ENCODE data around the gene CEP41.

CEP41 gene

GRCh38 chr7:130485734-130486113 is 44.9 kb upstream of the CEP41 start:
- Histone ChIP-seq H4K8ac (ENCODE audit: low read length) (no peak overlapping the region), H3K9me3 (ENCODE audit: control insufficient read depth, low read length) (no peaks in the 10 kb centered on the region), H3K23ac (ENCODE audit: low read length in 2 of 2) (no peak overlapping the region), H2BK12ac (ENCODE audit: low read length in 2 of 2) (peak overlapping the region; percentile 40 to 71), H3K18ac (ENCODE audit: low read depth in 1 of 2, low read length in 2 of 2) (peak overlapping the region in 1 of 2 experiments; percentile 2), H4K91ac (ENCODE audit: low read length) (peak overlapping the region; percentile 41), H2AK5ac (ENCODE audit: low read length, severe bottlenecking) (peak overlapping the region; percentile 61), H2AFZ (ENCODE audit: low read depth, low read length) (no peak overlapping the region), H3K79me1 (replicated peaks; ENCODE audit: low read length, poor library complexity, severe bottlenecking) (no peaks in the 10 kb centered on the region), H3K27me3 (ENCODE audit: control insufficient read depth in 1 of 2, insufficient read depth in 1 of 2, low read length in 2 of 2) (peaks cover 0 to 37% of the 10 kb centered on the region in 2 experiments), H2BK120ac (ENCODE audit: low read depth, low read length) (no peak overlapping the region), H3K36me3 (ENCODE audit: control insufficient read depth in 1 of 2, insufficient read depth in 2 of 2, low read depth in 1 of 2, low read length in 2 of 2) (peaks cover 0 to 5% of the 10 kb centered on the region in 2 experiments), H3K14ac (ENCODE audit: low read length in 2 of 2) (peak overlapping the region in 1 of 2 experiments; percentile 18), H3K27ac (ENCODE audit: low read length, poor library complexity, severe bottlenecking) (no peak overlapping the region), H3K4me2 (ENCODE audit: low read length, poor library complexity, severe bottlenecking) (no peak overlapping the region), H2BK5ac (ENCODE audit: low read depth, low read length, poor library complexity, severe bottlenecking) (no peak overlapping the region), H3K4me3 (ENCODE audit: insufficient read depth in 1 of 2, low read depth in 1 of 2, low read length in 2 of 2) (peak overlapping the region in 1 of 2 experiments; percentile 66), H3K4me1 (ENCODE audit: control insufficient read depth, insufficient read depth, low read depth, low read length) (peaks cover 18% of the 10 kb centered on the region), H3K9ac (ENCODE audit: low read length) (no peak overlapping the region), H3K4ac (ENCODE audit: low read depth in 1 of 2, low read length in 2 of 2) (peak overlapping the region in 1 of 2 experiments; percentile 3), H2BK15ac (ENCODE audit: low read depth, poor library complexity, severe bottlenecking) (peak overlapping the region; percentile 84)
- 98% methylated on average over 11 of the region's 11 CpGs for WGBS
- no peak for DNase-seq

DNA sequence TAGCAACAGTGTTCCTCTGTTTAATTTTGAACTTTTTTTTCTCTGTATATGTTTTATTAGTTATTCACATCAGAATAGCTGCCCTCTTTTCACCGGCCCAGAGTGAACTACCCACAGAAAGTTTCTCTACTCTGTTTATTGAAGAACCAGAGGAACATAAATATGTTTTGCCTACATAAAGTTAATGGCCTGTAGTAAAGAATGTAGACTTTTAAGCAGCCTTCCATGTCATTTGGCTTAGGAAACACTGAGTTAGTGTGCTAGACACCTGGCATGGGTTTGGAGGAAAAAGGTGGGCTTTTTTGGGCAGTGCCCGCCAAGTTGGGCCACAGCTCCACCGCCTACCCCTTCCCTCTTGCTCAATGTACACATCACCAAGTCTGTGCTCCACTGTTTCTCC is 42.2 kb upstream of the CEP41 start:
- no peak overlapping the region for H4K8ac ChIP-seq (ENCODE audit: low read length)
- no peak overlapping the region for H3K4ac ChIP-seq (ENCODE audit: low read depth in 1 of 2, low read length in 2 of 2)
- no peak overlapping the region for H3K18ac ChIP-seq (ENCODE audit: low read depth in 1 of 2, low read length in 2 of 2)
- no peak overlapping the region for H3K4me2 ChIP-seq (ENCODE audit: low read length, poor library complexity, severe bottlenecking)
- no peak overlapping the region for H3K14ac ChIP-seq (ENCODE audit: low read length in 2 of 2)
- H3K4me1 ChIP-seq (ENCODE audit: control insufficient read depth, insufficient read depth, low read depth, low read length): peaks cover 16% of the 10 kb centered on the region
- H2BK5ac ChIP-seq (ENCODE audit: low read depth, low read length, poor library complexity, severe bottlenecking): no peak overlapping the region
- H2AK5ac ChIP-seq (ENCODE audit: low read length, severe bottlenecking): no peak overlapping the region
- H4K91ac ChIP-seq (ENCODE audit: low read length): no peak overlapping the region
- no peak overlapping the region for H3K23ac ChIP-seq (ENCODE audit: low read length in 2 of 2)
- peaks cover 0 to 5% of the 10 kb centered on the region in 2 experiments for H3K36me3 ChIP-seq (ENCODE audit: control insufficient read depth in 1 of 2, insufficient read depth in 2 of 2, low read depth in 1 of 2, low read length in 2 of 2)
- DNase-seq: no peak
- H3K79me1 ChIP-seq (replicated peaks; ENCODE audit: low read length, poor library complexity, severe bottlenecking): no peaks in the 10 kb centered on the region
- H3K27me3 ChIP-seq (ENCODE audit: control insufficient read depth in 1 of 2, insufficient read depth in 1 of 2, low read length in 2 of 2): peaks cover 0 to 32% of the 10 kb centered on the region in 2 experiments
- no peak overlapping the region for H3K4me3 ChIP-seq (ENCODE audit: insufficient read depth in 1 of 2, low read depth in 1 of 2, low read length in 2 of 2)
- H3K27ac ChIP-seq (ENCODE audit: low read length, poor library complexity, severe bottlenecking): peak overlapping the region; percentile 0
- no peak overlapping the region for H3K9ac ChIP-seq (ENCODE audit: low read length)
- peaks cover 4% of the 10 kb centered on the region for H3K9me3 ChIP-seq (ENCODE audit: control insufficient read depth, low read length)
- H2BK120ac ChIP-seq (ENCODE audit: low read depth, low read length): no peak overlapping the region
- H2AFZ ChIP-seq (ENCODE audit: low read depth, low read length): no peak overlapping the region
- no peak overlapping the region for H2BK12ac ChIP-seq (ENCODE audit: low read length in 2 of 2)
- no peak overlapping the region for H2BK15ac ChIP-seq (ENCODE audit: low read depth, poor library complexity, severe bottlenecking)
- 100% methylated on average over 1 of the region's 3 CpGs for WGBS

DNA sequence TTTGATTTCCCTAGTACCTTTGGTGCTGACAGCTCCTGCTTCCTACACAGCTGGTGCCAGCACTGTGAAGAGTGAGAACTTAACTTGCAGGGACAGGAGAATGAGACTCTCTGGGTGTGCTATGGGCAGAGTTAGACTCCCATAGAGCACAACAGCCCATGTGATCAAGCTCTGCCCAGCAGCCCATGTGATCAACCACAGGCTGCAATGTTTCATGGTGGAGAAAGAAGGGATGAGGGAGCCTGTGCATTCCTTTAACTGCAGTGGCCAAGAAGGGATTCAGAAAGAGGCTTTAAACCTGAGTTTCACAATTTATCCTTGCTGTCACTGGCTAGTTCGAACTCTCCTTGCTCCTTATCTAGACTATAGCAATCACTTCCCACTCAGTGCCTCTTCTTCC is 41.1 kb upstream of the CEP41 start:
- Histone ChIP-seq H2AFZ (ENCODE audit: low read depth, low read length) (peak overlapping the region; percentile 79), H3K14ac (ENCODE audit: low read length in 2 of 2) (peak overlapping the region in 1 of 2 experiments; percentile 6), H4K8ac (ENCODE audit: low read length) (peak overlapping the region; percentile 82), H3K18ac (ENCODE audit: low read depth in 1 of 2, low read length in 2 of 2) (peak overlapping the region in 1 of 2 experiments; percentile 70), H3K36me3 (ENCODE audit: control insufficient read depth in 1 of 2, insufficient read depth in 2 of 2, low read depth in 1 of 2, low read length in 2 of 2) (peaks cover 0 to 5% of the 10 kb centered on the region in 2 experiments), H4K91ac (ENCODE audit: low read length) (peak overlapping the region; percentile 78), H3K27ac (ENCODE audit: low read length, poor library complexity, severe bottlenecking) (no peak overlapping the region), H2BK12ac (ENCODE audit: low read length in 2 of 2) (peak overlapping the region; percentile 90 to 92), H3K9ac (ENCODE audit: low read length) (no peak overlapping the region), H3K79me1 (replicated peaks; ENCODE audit: low read length, poor library complexity, severe bottlenecking) (no peaks in the 10 kb centered on the region), H3K4me1 (ENCODE audit: control insufficient read depth, insufficient read depth, low read depth, low read length) (peaks cover 16% of the 10 kb centered on the region), H3K4me2 (ENCODE audit: low read length, poor library complexity, severe bottlenecking) (no peak overlapping the region), H2AK5ac (ENCODE audit: low read length, severe bottlenecking) (peak overlapping the region; percentile 65), H2BK120ac (ENCODE audit: low read depth, low read length) (no peak overlapping the region), H3K27me3 (ENCODE audit: control insufficient read depth in 1 of 2, insufficient read depth in 1 of 2, low read length in 2 of 2) (peaks cover 0 to 21% of the 10 kb centered on the region in 2 experiments), H3K4me3 (ENCODE audit: insufficient read depth in 1 of 2, low read depth in 1 of 2, low read length in 2 of 2) (no peak overlapping the region), H2BK15ac (ENCODE audit: low read depth, poor library complexity, severe bottlenecking) (no peak overlapping the region), H2BK5ac (ENCODE audit: low read depth, low read length, poor library complexity, severe bottlenecking) (no peak overlapping the region), H3K23ac (ENCODE audit: low read length in 2 of 2) (no peak overlapping the region), H3K9me3 (ENCODE audit: control insufficient read depth, low read length) (peaks cover 4% of the 10 kb centered on the region), H3K4ac (ENCODE audit: low read depth in 1 of 2, low read length in 2 of 2) (peak overlapping the region in 1 of 2 experiments; percentile 11)
- WGBS: 100% methylated on average over 1 of the region's 1 CpG
- DNase-seq: peak; percentile 53

- WGBS: no CpG with 5 or more reads among the region's 1 CpG
- Histone ChIP-seq H3K9ac (ENCODE audit: low read length) (no peak overlapping the region), H4K8ac (ENCODE audit: low read length) (no peak overlapping the region), H3K18ac (ENCODE audit: low read depth in 1 of 2, low read length in 2 of 2) (no peak overlapping the region), H2BK12ac (ENCODE audit: low read length in 2 of 2) (no peak overlapping the region), H4K91ac (ENCODE audit: low read length) (no peak overlapping the region), H3K9me3 (ENCODE audit: control insufficient read depth, low read length) (peaks cover 4% of the 10 kb centered on the region), H3K4me2 (ENCODE audit: low read length, poor library complexity, severe bottlenecking) (no peak overlapping the region), H3K14ac (ENCODE audit: low read length in 2 of 2) (no peak overlapping the region), H2BK15ac (ENCODE audit: low read depth, poor library complexity, severe bottlenecking) (no peak overlapping the region), H3K4me1 (ENCODE audit: control insufficient read depth, insufficient read depth, low read depth, low read length) (peaks cover 7% of the 10 kb centered on the region), H3K36me3 (ENCODE audit: control insufficient read depth in 1 of 2, insufficient read depth in 2 of 2, low read depth in 1 of 2, low read length in 2 of 2) (no peaks in the 10 kb centered on the region), H3K27ac (ENCODE audit: low read length, poor library complexity, severe bottlenecking) (no peak overlapping the region), H2BK120ac (ENCODE audit: low read depth, low read length) (no peak overlapping the region), H3K79me1 (replicated peaks; ENCODE audit: low read length, poor library complexity, severe bottlenecking) (no peaks in the 10 kb centered on the region), H3K4ac (ENCODE audit: low read depth in 1 of 2, low read length in 2 of 2) (no peak overlapping the region), H3K4me3 (ENCODE audit: insufficient read depth in 1 of 2, low read depth in 1 of 2, low read length in 2 of 2) (no peak overlapping the region), H3K27me3 (ENCODE audit: control insufficient read depth in 1 of 2, insufficient read depth in 1 of 2, low read length in 2 of 2) (peaks cover 0 to 6% of the 10 kb centered on the region in 2 experiments), H2AK5ac (ENCODE audit: low read length, severe bottlenecking) (no peak overlapping the region), H2AFZ (ENCODE audit: low read depth, low read length) (no peak overlapping the region), H3K23ac (ENCODE audit: low read length in 2 of 2) (no peak overlapping the region), H2BK5ac (ENCODE audit: low read depth, low read length, poor library complexity, severe bottlenecking) (no peak overlapping the region)
- no peak for DNase-seq
Observed at GRCh38 chr7:130479716-130480400, 39.0 kb upstream of the CEP41 start.

Data from mesenchymal stem cell (in vitro differentiated cells and primary cell).